ENCODE results near the gene PTPRH.

GRCh38 chr19:55153652-55154264, 55.5 kb downstream of the PTPRH start:
- no peak for TF ChIP-seq CTCF (conservative IDR thresholded peaks at IDR 0.05; ENCODE audit: low read length)
- TF ChIP-seq EZH2phosphoT487 (IDR thresholded peaks at IDR 0.05; ENCODE audit: borderline replicate concordance, low read depth, low read length): no peak
